LHCN-M2 (cell line): ENCODE results near the gene CLMN. TPM values are rescaled to one million over a fixed set of nuclear protein-coding genes. Genes with fewer than 3 reads are reported as not detected.

ENCODE experiments used
- DNase-seq: peaks from one replicate; pipeline ENCODE4 v3.0.0-alpha.2; 2012; ENCODE audit warnings: low read depth
- total RNA-seq: library from RNA; depleted of rRNA; stranded (reverse); fragments of >200 nt; gene quantifications from 2 replicates; pipeline ENCODE4 v1.2.3, GENCODE V29; 2014

The CLMN gene
- total RNA-seq, 1 experiment from 2014 or later = 3.6 TPM

- no peak for DNase-seq
These were observed 14.6 kb downstream of the CLMN start for GRCh38 chr14:95305145-95305544.

DNA sequence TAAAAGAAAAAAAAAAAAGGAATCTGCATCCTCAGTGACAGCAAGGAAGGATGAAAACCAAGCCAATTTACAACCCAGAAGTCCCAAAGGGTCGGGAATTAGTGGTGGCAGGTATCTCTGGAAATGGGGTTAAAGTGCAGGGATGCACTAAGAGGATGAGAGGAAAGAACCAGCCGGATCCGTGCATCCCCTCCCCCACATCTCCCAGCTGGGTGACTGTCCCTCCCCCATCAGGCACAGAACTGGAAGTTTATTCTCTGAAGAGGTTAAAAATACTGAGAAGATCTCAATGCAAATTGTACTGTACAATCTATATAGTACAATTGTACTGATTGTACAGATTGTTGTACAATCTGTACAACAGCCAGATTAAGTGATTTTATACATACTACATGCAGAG lies 15.4 kb downstream of the CLMN start:
- no peak for DNase-seq

DNA sequence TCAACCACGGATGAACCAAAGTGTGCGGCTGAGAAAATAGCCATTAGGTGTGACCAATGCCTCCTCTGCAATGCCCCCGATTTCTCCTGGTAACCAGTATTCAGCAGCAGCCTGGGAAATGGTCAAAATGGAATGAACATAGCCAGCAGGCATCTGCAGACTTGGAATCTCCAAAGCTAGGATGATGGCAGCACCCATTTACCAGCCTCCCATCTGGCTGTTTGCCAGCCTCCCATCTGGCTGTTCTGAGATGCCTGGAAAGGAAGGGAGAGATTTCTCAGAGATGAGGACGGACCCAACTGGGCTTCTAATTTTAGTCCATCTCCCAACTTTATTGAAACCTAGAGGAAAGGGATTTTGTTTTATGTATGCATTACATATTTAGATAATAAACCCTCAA lies 16.2 kb downstream of the CLMN start:
- DNase-seq = no peak

DNA sequence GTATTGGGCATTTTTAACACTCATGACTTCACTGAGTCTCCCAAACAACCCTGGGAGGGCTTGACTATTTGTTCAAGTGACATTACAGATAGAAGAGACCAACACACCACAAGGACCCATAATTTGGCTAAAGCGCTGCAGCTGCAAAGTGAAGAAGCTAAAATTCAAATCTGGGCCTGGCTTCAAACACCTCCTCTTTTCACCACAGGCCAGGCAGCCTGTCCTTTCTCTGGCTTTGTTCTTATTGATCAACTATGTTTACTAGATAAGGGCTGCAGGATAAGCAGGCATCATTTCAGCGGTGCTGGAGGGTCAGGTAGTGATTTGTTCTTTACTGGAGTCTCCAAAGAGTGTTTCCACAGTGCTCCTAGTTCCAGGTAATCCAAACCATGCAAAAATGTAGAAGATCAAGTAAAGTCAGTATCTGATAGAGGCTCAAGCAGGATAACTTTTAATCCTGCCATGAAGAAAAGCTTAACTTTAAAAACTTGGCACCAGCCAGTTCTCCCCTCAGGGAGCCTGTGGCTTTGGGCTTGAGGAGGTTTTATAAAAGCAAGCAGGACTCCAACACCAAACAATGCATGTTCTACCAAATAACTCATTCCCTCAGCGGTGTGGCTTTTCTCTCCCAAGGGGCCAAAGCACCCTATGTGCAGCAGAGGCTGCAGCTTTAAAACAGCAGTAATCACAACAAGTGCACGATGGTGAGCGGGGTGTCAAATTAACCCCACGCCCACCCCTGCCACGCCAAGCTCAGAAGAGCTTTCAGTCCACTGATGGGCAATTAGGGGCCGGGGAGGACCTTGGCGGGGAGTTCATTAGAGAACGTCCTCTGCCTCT lies 16.8 kb downstream of the CLMN start:
- DNase-seq = no peak

GRCh38 chr14:95301527-95302187 lies 18.1 kb downstream of the CLMN start:
- no peak for DNase-seq

DNA sequence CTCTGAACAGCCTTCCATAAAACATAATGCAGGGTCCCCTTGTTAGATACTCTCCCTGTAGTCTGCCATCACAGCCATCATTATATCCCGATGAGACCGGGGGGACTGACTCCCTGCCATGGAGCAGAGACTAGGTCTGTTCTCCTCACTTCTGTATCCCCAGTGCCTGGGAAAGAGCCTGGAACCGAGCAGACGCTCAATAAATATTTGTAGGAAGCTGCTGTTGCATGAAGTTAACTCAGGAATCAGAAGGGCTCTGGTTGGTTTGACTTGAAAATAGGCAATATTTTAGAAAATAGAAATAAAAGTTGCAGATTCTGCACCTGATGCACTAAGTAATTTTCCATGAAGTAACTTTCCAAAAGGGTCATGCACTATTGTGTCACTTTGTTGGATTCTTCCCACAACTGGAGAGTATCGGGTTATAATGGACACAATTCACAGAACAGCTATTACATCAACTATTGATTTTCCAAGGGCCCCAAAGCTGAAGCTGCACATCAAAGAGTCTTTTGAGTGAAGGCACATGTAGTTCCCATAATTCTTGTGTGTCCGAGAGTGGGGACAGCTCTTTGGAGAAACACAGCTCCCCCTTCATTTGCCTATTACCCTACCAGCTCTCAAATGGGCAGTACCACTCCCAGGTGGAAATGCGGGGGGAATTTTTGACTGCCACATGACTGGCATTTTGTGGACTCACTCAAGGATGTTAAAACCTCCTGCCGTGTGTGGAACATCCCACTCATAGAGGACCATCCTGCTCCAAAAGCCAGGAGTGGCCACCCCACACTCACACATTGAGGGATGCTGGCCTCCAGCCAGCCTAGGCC lies 18.8 kb downstream of the CLMN start:
- DNase-seq = no peak

- no peak for DNase-seq
These were observed 19.6 kb downstream of the CLMN start for GRCh38 chr14:95300002-95300696.

DNA sequence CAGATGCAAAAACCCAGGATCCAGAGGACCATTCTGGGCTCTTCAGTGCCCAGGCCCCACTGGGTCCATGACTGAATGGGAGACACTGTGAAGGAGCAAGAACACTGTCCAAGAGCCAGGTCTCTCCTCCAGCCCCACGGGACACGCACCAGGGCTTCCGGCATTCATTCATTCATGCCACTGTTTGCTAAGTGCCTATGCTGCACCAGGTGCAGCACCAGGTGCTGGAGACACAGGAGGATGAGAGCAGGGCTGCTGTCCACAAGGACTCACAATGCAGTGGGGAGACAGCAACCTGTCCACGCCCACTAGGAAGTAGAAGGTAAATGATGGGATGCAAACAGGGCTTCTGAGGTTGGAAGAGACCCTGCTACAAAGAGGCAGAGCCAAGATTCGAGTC lies 20.4 kb downstream of the CLMN start:
- no peak for DNase-seq

GRCh38 chr14:95297832-95298231 lies 21.9 kb downstream of the CLMN start:
- no peak for DNase-seq

- DNase-seq = no peak
These were observed 22.7 kb downstream of the CLMN start for GRCh38 chr14:95296966-95297365.

GRCh38 chr14:95295600-95296376 lies 23.9 kb downstream of the CLMN start:
- no peak for DNase-seq

GRCh38 chr14:95294834-95295599 lies 24.7 kb downstream of the CLMN start:
- peak; percentile 92 for DNase-seq

DNA sequence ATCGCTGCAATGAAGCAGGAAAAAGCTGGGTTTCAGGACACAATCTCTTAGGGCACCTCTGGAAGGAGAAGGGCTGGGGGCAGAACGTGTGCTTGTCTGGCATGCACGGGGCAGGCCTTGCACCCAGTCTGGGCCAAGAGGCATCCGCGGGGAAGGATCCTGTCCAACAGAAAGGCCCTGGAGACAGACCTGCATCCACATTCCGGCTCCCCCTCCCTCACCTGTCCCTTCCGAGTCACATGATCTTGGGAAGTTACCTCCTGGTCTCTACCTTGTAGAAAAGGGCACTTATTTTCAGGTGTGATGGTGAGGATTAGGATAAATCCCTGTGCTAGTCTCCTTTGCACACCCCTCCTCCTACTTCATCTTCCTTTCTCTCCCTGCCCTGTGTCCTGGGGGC lies 25.4 kb downstream of the CLMN start:
- no peak for DNase-seq

DNA sequence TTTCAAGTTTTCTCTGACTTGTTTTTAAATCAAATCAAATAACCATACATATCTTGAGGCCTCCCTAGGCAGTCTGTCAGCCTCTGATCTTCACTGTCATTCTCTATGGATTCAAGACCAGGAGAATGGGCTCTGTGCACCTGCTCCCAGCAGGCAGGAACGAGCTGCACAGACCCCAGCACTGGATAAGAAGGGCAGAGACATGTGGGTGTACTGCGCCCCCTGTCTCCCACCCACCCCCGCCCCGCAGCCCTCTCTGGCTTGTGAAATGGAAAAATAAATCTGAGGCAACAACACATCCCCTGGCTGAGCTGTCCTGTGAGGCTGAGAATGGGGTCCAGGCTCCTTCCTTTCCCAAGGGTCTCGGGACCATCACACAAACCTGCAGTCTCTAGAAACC lies 26.3 kb downstream of the CLMN start:
- no peak for DNase-seq

GRCh38 chr14:95292660-95293425 lies 26.9 kb downstream of the CLMN start:
- no peak for DNase-seq

- peak; percentile 68 for DNase-seq
These were observed 27.7 kb downstream of the CLMN start for GRCh38 chr14:95291859-95292542.

DNA sequence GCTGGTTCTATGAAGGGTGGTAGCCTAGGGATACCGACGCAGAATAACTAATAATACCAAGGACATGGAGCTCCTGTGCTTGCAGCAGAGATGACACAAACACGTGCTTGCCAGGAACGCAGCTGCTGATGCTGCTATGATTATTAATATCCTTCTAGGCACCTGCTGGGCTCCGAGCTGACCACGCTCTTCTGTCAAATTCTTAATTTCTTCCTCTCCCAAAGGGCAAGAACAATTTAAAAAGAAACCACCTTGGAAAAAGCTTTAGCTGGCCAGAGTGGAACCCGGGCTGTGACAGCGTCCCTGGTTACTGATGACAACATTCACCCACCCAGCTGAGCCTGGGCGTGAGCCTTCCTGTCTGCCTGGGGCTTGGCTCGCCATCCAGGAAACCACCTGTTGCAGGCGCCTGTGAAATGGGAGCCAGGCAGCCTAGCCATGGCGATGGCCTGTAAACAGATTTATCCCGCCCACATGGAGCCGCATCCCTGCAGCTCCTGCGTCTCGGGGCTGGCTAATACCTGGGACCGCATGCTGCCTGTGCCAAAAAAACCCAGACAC lies 28.8 kb downstream of the CLMN start:
- DNase-seq = peak; percentile 43

DNA sequence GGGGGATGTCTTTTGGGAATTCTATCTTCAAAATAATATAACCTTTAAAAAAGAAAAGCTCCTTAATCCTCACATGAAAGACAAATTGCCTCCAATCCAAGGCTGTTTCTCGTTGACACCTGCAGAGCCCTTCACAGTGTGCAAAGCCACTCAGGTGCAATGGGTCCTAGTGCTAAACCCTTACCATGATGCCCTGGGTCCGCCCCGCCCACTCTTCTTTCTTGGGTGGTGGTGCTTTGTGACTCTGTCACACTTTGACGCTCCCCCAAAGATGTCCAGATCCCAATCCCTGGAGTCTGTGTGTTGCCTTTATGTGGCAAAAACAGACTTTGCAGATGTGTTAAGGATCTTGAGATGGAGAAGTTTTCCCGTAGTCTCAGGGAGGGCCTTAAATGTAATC lies 29.7 kb downstream of the CLMN start:
- no peak for DNase-seq
